Common myeloid progenitor, CD34-positive (primary cell): ENCODE data around the gene LZTS3.
A peak's percentile ranks its signal among the peaks of the same experiment; 100 is the strongest.
"Not testable (repeated sequence)": the region's sequence is repeated elsewhere in the genome, so short reads cannot be mapped to it uniquely, and the experiment has no call there.

Experiments
- CTCF ChIA-PET: fragments of 350-600 bp; sonication (Branson Sonifier 250); formaldehyde crosslinking; loops from one replicate; lab custom pipeline; 2021; ENCODE audit warnings: antibody characterized with exemption; lab: Charles Lee
- POLR2A ChIA-PET: fragments of 350-600 bp; sonication (Branson Sonifier 250); formaldehyde crosslinking; loops from one replicate; lab custom pipeline; 2021; ENCODE audit warnings: antibody characterized with exemption; lab: Charles Lee
- DNase-seq, 3 donors: peaks; one replicate each; pipeline versions ENCODE4 v3.0.0 to v3.0.0-alpha.2; 2013
- H3K27ac ChIP-seq, 2 experiments: 1 replicate in 1 of 2; 2 replicates in 1 of 2; pipeline ENCODE4 v1.7.0; 2013; ENCODE audit warnings: inconsistent platforms in 2 of 2, low read length in 2 of 2, mild to moderate bottlenecking in 2 of 2, low read depth in 1 of 2, moderate library complexity in 1 of 2; ENCODE audit not compliant: severe bottlenecking in 2 of 2, insufficient read depth in 1 of 2, poor library complexity in 1 of 2
- H3K27me3 ChIP-seq, 5 experiments: replicated peaks in 2 of 5; 1 replicate in 3 of 5; 2 replicates in 2 of 5; pipeline versions ENCODE4 v1.6.1 to v1.7.0; 2013; ENCODE audit warnings: low read length in 4 of 5, mild to moderate bottlenecking in 2 of 5, moderate library complexity in 2 of 5, inconsistent platforms in 1 of 5; ENCODE audit not compliant: insufficient read depth in 5 of 5, control insufficient read depth in 4 of 5
- H3K36me3 ChIP-seq, 4 experiments: 1 replicate in 2 of 4; 2 replicates in 2 of 4; pipeline versions ENCODE4 v1.6.1 to v1.7.0; 2013; ENCODE audit warnings: low read length in 3 of 4, control low read depth in 1 of 4, mild to moderate bottlenecking in 1 of 4; ENCODE audit not compliant: control insufficient read depth in 4 of 4, insufficient read depth in 4 of 4
- H3K4me1 ChIP-seq, 4 experiments: 1 replicate in 3 of 4; 2 replicates in 1 of 4; pipeline versions ENCODE4 v1.6.1 to v1.7.1; 2013; ENCODE audit warnings: low read length in 3 of 4, mild to moderate bottlenecking in 3 of 4, control low read depth in 1 of 4, inconsistent platforms in 1 of 4, moderate library complexity in 1 of 4; ENCODE audit not compliant: control insufficient read depth in 4 of 4, insufficient read depth in 4 of 4; ENCODE audit errors: control extremely low read depth in 1 of 4
- H3K4me3 ChIP-seq, 7 experiments: 1 replicate in 4 of 7; 2 replicates in 3 of 7; pipeline versions ENCODE4 v1.5.1 to v1.7.0; 2013; ENCODE audit warnings: mild to moderate bottlenecking in 7 of 7, low read length in 6 of 7, moderate library complexity in 6 of 7, inconsistent platforms in 2 of 7, low read depth in 2 of 7, control low read depth in 1 of 7; ENCODE audit not compliant: insufficient read depth in 4 of 7, control insufficient read depth in 1 of 7; ENCODE audit errors: extremely low read depth in 1 of 7
- H3K9me3 ChIP-seq, 5 experiments: 1 replicate in 4 of 5; 2 replicates in 1 of 5; pipeline versions ENCODE4 v1.6.1 to v1.7.1; 2013; ENCODE audit warnings: low read length in 4 of 5, mild to moderate bottlenecking in 2 of 5, inconsistent platforms in 1 of 5, low read depth in 1 of 5, moderate library complexity in 1 of 5; ENCODE audit not compliant: control insufficient read depth in 4 of 5, insufficient read depth in 2 of 5; ENCODE audit errors: control extremely low read depth in 1 of 5
- WGBS: methylation state at CpG from one replicate; pipeline ENCODE4 v1.1.5; 2013; ENCODE audit not compliant: insufficient coverage; 5-methylcytosine and 5-hydroxymethylcytosine counted together

The LZTS3 gene

GRCh38 chr20:3152057-3152644, 21.2 kb downstream of the LZTS3 start:
- CTCF ChIA-PET, result interaction anchor here (0.6 to 1.6 kb wide), 2 partner anchors 10 to 97 kb away, joined by 4 to 6 read pairs; no protein-coding TSS in a partner anchor
- H3K4me3 ChIP-seq, DNase-seq, H3K27me3 ChIP-seq, H3K27ac ChIP-seq, POLR2A ChIA-PET, H3K9me3 ChIP-seq: not testable (repeated sequence)
- H3K4me1 ChIP-seq, result peaks cover 3 to 11% (median 6%) of the 10 kb centered on the region in 4 experiments
- 96% methylated on average over 4 of the region's 10 CpGs for WGBS
- peaks cover 19 to 65% (median 33%) of the 10 kb centered on the region in 4 experiments for H3K36me3 ChIP-seq

- Histone ChIP-seq H3K27ac (peak overlapping the region in 1 of 2 experiments; percentile 30), H3K9me3 (no peaks in the 10 kb centered on the region), H3K27me3 (no peaks in the 10 kb centered on the region), H3K4me1 (peaks cover 0 to 2% (median 0%) of the 10 kb centered on the region in 4 experiments), H3K36me3 (peaks cover 25 to 69% (median 40%) of the 10 kb centered on the region in 4 experiments), H3K4me3 (no peak overlapping the region)
- POLR2A ChIA-PET, result no interaction called here
- CTCF ChIA-PET, result interaction anchor here (0.8 to 1.1 kb wide), 2 partner anchors 13 to 560 kb away, joined by 3 to 4 read pairs; no protein-coding TSS in a partner anchor
- no peak for DNase-seq
Observed at GRCh38 chr20:3150908-3151307, 22.4 kb downstream of the LZTS3 start.

DNA sequence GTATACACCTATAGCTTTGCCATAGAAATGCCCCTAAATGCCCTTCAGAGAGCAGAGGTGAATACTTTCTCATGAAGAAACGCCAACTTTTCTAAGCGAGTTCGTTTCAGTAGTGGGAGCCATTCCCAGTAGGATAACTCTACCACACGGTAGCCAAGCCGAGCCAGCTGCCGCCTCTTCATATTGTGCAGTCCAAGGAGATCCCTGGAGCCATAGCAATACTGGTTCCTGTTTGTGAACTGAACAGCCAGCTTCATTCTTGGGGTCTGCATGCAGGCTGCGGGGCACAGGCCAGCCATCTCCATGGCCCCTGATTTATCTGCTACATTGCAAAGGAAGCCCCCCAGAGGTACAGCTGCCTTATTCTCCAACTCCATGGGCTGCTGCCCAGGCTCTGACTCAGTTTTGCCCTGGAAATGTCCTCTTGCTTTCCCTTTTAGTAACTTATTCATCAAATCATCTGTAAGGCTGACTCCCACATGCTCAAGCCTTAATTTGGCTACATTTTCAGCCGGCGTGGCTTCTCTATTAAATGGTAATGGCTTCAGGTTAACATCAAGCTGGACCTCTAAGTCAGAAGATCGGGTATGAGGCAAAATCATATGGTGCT, 26.5 kb downstream of the LZTS3 start:
- Histone ChIP-seq H3K27me3 (no peaks in the 10 kb centered on the region), H3K27ac (no peak overlapping the region), H3K9me3 (no peaks in the 10 kb centered on the region), H3K4me1 (no peaks in the 10 kb centered on the region), H3K4me3 (no peak overlapping the region), H3K36me3 (peaks cover 22 to 50% (median 34%) of the 10 kb centered on the region in 4 experiments)
- CTCF ChIA-PET, result interaction anchor here (1.3 kb wide), 1 partner anchor 89 kb away, joined by 3 read pairs; no protein-coding TSS in a partner anchor
- POLR2A ChIA-PET, result no interaction called here
- WGBS, result 97% methylated on average over 10 of the region's 10 CpGs
- no peak for DNase-seq

DNA sequence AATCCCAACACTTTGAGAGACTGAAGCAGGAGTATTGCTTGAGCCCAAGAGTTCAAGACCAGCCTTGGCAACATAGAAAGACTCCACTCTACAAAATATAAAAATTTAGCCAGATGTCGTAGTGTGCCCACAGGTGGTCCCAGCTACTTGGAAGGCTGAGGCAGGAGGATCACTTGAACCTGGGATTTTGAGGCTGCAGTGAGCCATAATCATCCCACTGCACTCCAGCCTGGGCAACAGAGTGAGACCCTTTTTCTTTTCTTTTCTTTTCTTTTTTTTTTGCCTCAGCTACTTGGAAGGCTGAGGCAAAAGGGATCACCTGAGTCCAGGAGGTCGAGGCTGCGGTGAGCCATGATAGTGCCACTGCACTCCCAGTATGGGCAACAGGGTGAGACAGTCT, 31.6 kb downstream of the LZTS3 start:
- no peaks in the 10 kb centered on the region for H3K9me3 ChIP-seq
- WGBS, result 100% methylated on average over 2 of the region's 3 CpGs
- H3K27me3 ChIP-seq, result no peaks in the 10 kb centered on the region
- CTCF ChIA-PET, result interaction anchor here (1.1 kb wide), 1 partner anchor 15 kb away, joined by 3 read pairs; no protein-coding TSS in a partner anchor
- no peak overlapping the region for H3K4me3 ChIP-seq
- DNase-seq, result no peak
- peaks cover 2 to 10% (median 6%) of the 10 kb centered on the region in 4 experiments for H3K36me3 ChIP-seq
- no peak overlapping the region for H3K27ac ChIP-seq
- H3K4me1 ChIP-seq, result no peaks in the 10 kb centered on the region
- POLR2A ChIA-PET, result no interaction called here

- POLR2A ChIA-PET, result no interaction called here
Observed at GRCh38 chr20:3137492-3137891, 35.9 kb downstream of the LZTS3 start.

DNA sequence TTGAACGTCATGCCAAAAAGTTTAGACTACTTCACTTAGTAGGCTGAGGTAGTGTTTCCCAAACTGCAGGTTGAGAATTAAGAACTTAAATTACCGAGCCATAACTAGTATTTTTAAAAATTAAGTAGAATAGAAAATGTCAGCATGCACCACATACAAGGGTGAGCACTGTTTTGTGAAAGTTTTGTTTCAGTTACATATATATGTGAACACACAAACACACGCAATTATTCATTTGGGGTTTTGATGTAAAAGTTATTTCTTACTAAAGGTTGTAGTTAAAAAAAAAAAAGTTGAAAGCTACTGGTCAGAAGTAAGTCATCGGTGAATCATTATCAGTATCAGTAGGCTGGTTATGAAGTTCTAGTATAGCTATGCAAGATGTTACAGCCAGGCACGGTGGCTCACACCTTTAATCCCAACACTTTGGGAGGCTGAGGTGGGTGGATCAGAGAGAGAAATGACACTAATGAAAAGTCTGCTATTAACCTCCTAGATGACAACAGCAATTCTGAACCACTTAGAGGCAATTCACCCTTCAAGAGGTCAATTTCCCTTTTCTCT, 37.8 kb downstream of the LZTS3 start:
- Histone ChIP-seq H3K36me3 (peaks cover 0 to 3% (median 0%) of the 10 kb centered on the region in 4 experiments), H3K27me3 (no peaks in the 10 kb centered on the region), H3K4me3 (no peak overlapping the region), H3K4me1 (no peaks in the 10 kb centered on the region), H3K27ac (no peak overlapping the region), H3K9me3 (no peaks in the 10 kb centered on the region)
- CTCF ChIA-PET, result interaction anchor here (0.7 to 1.9 kb wide), 5 partner anchors 12 to 21 kb away, joined by 3 to 5 read pairs (median 4); no protein-coding TSS in a partner anchor
- WGBS, result 96% methylated on average over 3 of the region's 5 CpGs
- POLR2A ChIA-PET, result no interaction called here
- no peak for DNase-seq

More at GRCh38 chr20:3137492-3137891, 35.9 kb downstream of the LZTS3 start:
- H3K4me3 ChIP-seq, result no peak overlapping the region
- DNase-seq, result no peak
- peaks cover 0 to 3% (median 0%) of the 10 kb centered on the region in 4 experiments for H3K36me3 ChIP-seq
- H3K9me3 ChIP-seq, result no peaks in the 10 kb centered on the region
- no peaks in the 10 kb centered on the region for H3K27me3 ChIP-seq
- no peaks in the 10 kb centered on the region for H3K4me1 ChIP-seq
- CTCF ChIA-PET, result interaction anchor here (1.2 kb wide), 1 partner anchor 24 kb away, joined by 3 read pairs; no protein-coding TSS in a partner anchor
- WGBS, result 100% methylated on average over 2 of the region's 2 CpGs
- no peak overlapping the region for H3K27ac ChIP-seq
